H1 (cell line): ENCODE measurements around the gene ATP13A2.

Experiments
- EGR1 ChIP-seq: IDR thresholded peaks from 2 replicates; pipeline ENCODE4 v1.6.1; 2011; ENCODE audit warnings: low read depth, low read length, borderline replicate concordance
- EZH2 ChIP-seq: fragments of 200-600 bp; sonication (generic); IDR thresholded peaks from 2 replicates; pipeline ENCODE4 v1.7.1; 2012; ENCODE audit warnings: low read depth, mild to moderate bottlenecking, moderate library complexity, low read length, inconsistent platforms; ENCODE audit not compliant: severe bottlenecking
- GABPA ChIP-seq: IDR thresholded peaks from 2 replicates; pipeline ENCODE4 v1.6.1; 2011; ENCODE audit warnings: mild to moderate bottlenecking, low read length, moderate library complexity, borderline replicate concordance; ENCODE audit not compliant: insufficient read depth
- KDM1A ChIP-seq: fragments of 200-600, 300-600 bp; sonication (generic); IDR thresholded peaks from 2 replicates; pipeline ENCODE4 v1.7.1; 2016; ENCODE audit warnings: mild to moderate bottlenecking, low read length, borderline replicate concordance
- SIN3A ChIP-seq, 2 experiments: IDR thresholded peaks in 1 of 2; conservative IDR thresholded peaks in 1 of 2; 2 replicates each; pipeline ENCODE4 v1.6.1; 2011 to 2012; ENCODE audit warnings: low read length in 2 of 2, improper control_type of control experiment in 1 of 2, low read depth in 1 of 2, mild to moderate bottlenecking in 1 of 2
- TF ChIP-seq, protein P1 (sequence below), 3 experiments: IDR thresholded peaks; 1 replicate in 2 of 3; 2 replicates in 1 of 3; pipeline versions ENCODE4 v1.5.1 to v1.6.1; 2011; ENCODE audit warnings: low read length in 3 of 3, mild to moderate bottlenecking in 3 of 3, inconsistent platforms in 2 of 3, low read depth in 1 of 3, moderate library complexity in 1 of 3; ENCODE audit not compliant: insufficient read depth in 1 of 3; ENCODE audit errors: control extremely low read depth in 1 of 3
- TF ChIP-seq, protein P2 (sequence below): IDR thresholded peaks from 2 replicates; pipeline ENCODE4 v1.6.1; 2012; ENCODE audit warnings: low read length, inconsistent platforms

DNA sequence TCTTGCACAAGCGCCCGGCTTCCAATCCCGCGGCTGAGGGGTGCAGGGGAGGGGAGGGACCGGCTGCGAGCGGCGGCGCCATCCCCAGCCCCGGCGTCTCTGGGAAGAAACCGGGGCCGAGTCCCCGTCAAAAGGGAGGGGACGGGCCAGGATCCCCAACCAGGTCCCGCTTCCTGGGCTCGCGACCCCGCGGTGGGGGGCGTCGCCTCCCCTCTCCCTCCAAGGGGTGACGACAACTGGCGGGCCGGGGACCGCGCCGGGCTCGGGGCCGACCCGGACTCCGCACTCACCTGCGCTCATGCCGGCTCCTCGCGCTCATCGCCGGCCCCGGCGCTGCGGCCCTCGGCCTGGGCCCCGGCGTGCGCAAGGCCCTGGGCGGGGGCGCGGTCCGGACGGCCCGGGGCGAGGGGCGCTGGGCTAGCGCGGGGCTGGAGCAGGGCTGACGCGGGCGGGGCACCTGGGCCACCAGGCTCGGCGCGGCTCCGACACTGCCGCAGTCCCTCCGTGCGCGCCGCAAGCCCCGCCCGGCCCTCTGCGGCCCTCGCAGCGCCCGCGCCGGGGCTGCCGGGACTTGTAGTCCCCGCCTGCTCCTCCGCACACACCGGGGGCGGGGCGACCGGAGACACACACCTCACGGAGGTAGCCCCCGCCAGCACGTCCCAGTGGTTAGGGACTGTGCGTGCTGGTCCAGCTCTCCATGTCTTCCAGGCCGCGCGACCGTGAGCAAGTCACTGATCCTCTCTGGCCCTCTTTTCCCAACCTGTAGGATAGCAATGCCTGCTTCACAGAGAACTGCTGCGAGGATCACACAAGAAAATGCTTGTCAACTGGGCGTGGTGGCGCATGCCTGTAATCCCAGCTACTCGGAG, at the start of gene ATP13A2:
- TF ChIP-seq, protein P1, sequence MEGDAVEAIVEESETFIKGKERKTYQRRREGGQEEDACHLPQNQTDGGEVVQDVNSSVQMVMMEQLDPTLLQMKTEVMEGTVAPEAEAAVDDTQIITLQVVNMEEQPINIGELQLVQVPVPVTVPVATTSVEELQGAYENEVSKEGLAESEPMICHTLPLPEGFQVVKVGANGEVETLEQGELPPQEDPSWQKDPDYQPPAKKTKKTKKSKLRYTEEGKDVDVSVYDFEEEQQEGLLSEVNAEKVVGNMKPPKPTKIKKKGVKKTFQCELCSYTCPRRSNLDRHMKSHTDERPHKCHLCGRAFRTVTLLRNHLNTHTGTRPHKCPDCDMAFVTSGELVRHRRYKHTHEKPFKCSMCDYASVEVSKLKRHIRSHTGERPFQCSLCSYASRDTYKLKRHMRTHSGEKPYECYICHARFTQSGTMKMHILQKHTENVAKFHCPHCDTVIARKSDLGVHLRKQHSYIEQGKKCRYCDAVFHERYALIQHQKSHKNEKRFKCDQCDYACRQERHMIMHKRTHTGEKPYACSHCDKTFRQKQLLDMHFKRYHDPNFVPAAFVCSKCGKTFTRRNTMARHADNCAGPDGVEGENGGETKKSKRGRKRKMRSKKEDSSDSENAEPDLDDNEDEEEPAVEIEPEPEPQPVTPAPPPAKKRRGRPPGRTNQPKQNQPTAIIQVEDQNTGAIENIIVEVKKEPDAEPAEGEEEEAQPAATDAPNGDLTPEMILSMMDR (IDR thresholded peaks at IDR 0.05; ENCODE audit: control extremely low read depth in 1 of 3, insufficient read depth in 1 of 3, low read depth in 1 of 3, low read length in 3 of 3), result no peak
- TF ChIP-seq GABPA (no peak), EGR1 (no peak), EZH2 (no peak), KDM1A (no peak), SIN3A (conservative IDR thresholded peaks at IDR 0.05 in 1 of 2, IDR thresholded peaks at IDR 0.05 in 1 of 2; ENCODE audit: low read depth in 1 of 2, low read length in 2 of 2) (peak; percentile 0 to 16; a peak in 2 of 4 replicates)
- TF ChIP-seq, protein P2, sequence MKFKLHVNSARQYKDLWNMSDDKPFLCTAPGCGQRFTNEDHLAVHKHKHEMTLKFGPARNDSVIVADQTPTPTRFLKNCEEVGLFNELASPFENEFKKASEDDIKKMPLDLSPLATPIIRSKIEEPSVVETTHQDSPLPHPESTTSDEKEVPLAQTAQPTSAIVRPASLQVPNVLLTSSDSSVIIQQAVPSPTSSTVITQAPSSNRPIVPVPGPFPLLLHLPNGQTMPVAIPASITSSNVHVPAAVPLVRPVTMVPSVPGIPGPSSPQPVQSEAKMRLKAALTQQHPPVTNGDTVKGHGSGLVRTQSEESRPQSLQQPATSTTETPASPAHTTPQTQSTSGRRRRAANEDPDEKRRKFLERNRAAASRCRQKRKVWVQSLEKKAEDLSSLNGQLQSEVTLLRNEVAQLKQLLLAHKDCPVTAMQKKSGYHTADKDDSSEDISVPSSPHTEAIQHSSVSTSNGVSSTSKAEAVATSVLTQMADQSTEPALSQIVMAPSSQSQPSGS, result no peak
